ENCODE measurements around the gene C10orf71. TPM values are rescaled to one million over a fixed set of nuclear protein-coding genes. Genes with fewer than 3 reads are reported as not detected.

C10orf71 gene
- total RNA-seq, 2 experiments from 2014 or later, result not detected

DNA sequence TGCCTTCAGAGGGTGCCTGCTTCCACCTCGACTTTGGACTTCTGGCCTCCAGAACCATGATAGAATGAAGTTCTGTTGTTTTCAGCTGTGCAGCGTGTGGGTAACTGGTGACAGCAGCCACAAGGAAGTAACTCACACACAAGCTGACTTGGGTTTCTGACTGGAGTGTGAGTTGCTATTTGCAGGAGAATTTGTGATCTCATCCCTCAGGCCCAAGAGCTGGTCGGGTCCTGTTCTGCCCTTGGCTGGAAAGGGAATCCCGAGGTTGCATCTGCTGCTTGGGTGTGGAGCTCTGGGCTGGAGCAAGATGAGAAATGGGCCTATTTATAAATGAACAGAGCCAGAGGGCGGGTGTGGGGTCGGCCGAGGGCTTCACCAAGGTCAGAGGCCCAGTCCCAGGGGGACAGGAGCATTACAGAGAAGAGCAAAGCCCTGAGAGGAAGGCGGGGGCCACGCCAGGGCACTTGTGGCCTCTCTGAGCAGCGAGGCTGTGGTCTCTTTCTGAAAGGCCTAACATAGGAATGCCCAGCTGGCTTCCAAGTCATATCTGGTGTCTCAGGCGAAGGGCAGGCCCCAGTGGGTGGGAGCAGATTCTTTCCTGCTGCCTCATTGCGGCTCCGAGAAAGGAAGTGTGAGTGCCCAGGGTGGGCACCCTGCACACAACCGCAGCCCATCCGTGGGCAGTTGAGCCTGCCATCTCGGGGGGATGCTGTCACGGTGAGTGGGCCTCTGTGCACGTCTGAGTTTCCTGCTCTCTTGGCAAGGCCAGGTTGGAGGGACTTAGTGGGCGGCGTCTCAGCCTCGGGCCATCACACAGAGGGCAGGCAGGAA, 26.5 kb upstream of the C10orf71 start:
- ChIA-PET POLR2A (no interaction called here), CTCF (no interaction called here)

DNA sequence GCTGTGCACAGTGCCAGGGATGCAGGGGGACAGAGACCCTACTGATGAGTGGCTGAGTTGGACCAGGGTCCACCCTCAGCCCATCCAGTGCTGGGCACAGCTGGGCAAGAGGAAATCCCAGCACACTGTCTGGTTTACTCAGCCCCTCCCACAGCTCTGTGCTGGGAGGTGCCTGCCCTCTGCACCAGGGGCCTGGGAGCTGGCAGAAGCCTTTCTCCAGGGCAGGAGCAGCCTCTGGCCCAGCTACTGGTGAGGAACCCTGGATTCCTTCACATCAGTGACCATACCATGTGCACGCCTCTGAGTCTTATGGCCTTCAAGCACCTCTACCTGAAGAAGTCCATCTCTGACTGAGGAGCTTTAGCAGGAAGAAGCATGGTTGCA, 25.9 kb upstream of the C10orf71 start:
- CTCF ChIA-PET, result no interaction called here
- POLR2A ChIA-PET, result no interaction called here

DNA sequence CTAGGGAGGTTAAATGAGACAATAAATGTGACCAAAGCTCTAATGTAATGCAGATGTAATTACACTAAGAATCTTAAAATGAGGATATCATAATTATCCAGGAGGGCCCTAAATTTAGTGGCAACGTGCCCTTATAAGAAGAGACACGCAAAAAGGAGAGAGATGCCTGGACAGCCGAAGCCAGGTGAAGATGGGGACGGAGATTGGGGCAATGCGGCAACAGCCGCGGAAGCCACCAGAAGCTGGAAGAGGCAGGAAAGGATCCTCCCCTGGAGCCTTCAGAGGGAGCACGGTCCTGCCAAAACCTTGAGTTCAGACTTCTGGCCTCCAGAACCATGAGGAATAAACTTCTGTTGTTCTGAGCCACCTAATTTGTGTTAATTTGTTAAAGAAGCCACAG, 25.3 kb upstream of the C10orf71 start:
- CTCF ChIA-PET, result no interaction called here
- POLR2A ChIA-PET, result no interaction called here

DNA sequence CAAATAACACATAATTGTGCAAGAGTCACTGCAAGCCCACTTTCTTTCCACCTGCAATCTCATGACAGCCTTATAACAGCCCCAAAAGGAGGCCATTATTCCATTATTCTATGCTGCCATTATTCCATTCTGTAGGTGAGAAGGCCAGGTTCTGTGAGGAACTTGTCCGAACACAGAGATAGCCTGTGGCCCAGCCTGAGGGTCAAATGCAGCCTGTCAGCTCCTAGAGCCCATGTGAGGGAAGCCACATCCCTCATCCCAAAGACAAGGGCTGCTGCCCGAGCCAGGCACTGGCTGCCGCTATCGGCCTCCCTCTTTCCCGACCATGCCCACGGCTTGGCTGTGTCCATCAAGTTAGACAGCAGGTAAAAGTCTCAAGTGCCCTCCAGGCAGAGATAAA, 24.1 kb upstream of the C10orf71 start:
- CTCF ChIA-PET, result no interaction called here
- POLR2A ChIA-PET, result no interaction called here

DNA sequence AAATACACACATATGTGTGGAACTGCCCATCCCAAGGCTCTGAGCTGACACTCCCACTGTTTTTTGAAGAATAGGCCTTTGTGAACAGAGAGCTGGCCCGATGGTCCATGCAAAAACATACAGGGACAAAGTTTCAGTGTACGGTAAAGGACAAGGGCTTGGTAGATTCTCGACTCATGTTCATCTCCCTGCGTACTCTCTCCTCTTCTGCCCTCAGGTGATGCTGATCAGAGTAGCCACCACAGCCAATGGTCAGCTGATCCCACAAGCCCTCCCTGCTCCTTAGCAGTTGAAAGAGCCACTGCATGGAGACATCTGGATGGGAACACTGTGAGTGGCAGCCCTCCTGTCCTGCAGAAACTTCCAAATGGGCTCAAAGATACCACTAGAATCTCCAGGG, 23.1 kb upstream of the C10orf71 start:
- CTCF ChIA-PET, result no interaction called here
- POLR2A ChIA-PET, result no interaction called here

DNA sequence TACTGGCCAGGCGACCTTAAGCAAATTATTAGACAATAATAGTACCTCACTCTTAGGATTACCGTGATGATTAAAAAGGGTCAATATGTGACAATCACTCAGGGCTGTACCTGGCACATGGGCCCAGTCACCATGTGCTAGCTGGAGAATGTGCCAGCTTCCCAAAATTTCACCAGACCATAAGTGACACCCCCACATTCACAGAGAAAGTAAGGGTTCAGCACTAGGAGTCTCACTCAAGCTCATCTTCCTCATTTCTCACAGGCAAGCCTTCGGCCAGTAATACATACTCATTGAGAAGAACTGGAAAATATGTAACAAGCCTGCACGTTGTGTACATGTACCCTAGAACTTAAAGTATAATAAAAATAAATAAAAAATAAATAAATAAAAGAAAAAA, 22.4 kb upstream of the C10orf71 start:
- ChIA-PET POLR2A (no interaction called here), CTCF (no interaction called here)

DNA sequence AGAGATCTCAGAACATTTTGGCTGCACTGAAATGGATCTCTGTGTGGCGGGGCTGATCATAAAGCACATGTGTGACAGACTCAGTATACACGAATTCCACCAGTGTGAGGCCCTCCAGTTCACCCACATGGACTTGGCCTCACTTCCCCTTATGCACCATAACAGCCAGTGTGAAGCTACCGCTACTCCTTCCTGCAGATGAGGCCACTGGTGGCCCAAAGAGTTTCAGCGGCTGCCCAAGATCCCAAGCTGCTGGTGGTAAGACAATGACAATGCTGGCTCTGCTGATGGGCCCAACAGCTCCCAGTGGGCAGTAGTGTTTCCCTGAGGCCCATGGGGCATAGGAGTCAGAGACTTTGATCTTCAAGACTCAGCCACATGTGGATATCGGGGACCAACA, 21.0 kb upstream of the C10orf71 start:
- POLR2A ChIA-PET, result no interaction called here
- CTCF ChIA-PET, result no interaction called here

DNA sequence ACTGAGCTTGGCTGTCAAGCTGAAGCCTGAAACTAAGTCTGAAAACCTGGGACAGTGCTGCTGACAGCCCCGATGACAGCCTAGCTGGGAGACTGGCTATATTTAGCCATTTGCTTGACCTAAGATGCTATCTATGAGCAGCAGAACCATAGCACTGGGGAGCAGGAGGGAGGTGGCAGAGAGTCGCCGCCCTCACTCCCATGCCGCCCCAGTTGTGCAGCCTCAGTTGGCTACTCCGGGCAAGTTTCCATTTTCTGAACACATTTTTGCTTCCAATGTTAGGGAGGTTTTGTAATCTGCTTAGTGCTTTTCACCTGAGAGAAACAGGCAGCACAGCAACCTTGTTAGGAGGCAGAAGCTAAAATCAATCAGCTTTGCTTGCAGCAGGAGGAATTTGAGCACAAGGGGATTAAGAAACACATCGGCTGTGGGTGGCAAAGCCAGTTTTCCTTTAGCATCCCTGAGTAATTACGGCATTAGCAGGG, 20.4 kb upstream of the C10orf71 start:
- POLR2A ChIA-PET, result no interaction called here
- CTCF ChIA-PET, result no interaction called here

DNA sequence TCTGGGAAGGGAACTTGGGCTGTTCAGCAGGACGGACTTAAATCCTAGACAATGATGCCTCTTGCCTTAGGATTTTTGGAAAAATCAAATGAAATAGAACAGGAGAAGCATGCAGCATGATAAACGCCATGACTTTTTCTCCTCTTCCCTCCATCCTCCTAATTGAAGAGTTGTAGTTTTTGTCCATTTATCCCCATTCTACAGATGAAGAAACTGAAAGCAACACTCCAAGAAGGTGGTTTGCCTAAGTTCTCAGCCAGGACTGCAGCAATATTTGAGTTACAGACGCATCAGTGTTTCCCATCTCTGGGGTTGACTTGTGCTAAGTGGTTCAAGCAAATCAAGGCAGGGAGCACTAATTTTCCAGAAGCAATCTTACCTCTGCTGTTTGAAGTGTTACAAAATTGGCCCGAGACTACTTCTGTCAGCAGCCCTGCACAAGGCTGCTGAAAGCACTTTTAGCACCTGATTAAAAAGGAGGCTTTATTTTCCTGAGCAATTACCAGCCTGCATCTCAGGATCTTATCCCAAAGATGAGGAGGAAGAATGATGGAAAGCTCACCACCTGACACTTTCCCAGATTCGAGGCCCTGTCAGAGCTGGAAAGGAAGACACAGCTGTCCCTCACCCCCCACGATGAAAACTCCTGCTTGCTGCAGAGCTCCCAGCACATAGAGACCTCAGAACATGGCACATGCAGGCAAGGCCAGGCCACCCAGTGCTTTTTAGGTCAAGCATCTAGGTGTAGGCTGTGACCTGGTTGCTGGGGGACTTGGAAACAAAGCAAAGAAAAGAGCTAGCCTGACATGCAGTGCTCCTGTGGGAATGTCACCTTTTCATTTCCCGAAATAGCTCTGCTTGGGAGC, 19.7 kb upstream of the C10orf71 start:
- POLR2A ChIA-PET, result no interaction called here
- CTCF ChIA-PET, result interaction anchor here (0.5 kb wide), 1 partner anchor 211 kb away, joined by 4 read pairs; no protein-coding TSS in a partner anchor

DNA sequence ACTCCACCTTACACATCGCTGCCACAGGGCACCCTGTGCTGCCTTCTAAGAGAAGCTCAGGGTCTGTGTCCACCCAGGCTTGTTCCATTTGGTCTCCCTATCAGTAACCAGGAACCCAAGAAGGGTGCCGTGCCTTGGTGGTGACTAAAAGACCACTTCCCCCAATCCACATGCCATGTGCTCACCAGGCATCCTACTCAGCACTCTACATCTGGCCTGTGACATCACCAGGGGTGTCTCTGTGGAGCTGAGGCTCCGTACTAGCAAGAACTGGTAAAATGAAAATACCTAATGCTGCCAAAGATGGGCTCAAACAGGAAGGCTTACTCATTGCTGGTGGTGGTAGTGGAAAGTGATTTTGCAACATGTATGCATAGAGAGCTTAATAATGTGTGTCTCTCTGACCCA, 19.0 kb upstream of the C10orf71 start:
- POLR2A ChIA-PET, result no interaction called here
- CTCF ChIA-PET, result interaction anchor here (0.5 kb wide), 1 partner anchor 210 kb away, joined by 4 read pairs; no protein-coding TSS in a partner anchor

DNA sequence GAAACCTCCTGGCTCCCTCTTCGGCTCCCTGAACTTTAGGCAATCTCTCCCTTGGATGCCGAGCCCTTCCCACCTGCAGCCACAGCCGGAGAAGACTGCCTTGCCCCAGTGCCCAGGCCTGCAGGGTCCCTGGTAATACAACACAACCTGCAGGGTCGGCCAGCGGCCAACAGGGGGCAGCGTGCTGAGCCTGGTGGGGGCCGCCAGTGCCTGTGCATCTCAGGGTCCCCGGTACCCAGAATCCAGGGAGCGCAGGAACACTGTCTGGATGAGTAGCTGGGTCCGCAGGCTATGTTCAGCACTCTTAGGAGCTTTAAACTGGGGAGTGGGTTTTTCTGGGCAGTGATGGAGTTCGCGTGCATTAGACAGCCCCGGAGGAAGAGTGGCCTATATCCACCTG, 17.5 kb upstream of the C10orf71 start:
- POLR2A ChIA-PET, result no interaction called here
- CTCF ChIA-PET, result no interaction called here

DNA sequence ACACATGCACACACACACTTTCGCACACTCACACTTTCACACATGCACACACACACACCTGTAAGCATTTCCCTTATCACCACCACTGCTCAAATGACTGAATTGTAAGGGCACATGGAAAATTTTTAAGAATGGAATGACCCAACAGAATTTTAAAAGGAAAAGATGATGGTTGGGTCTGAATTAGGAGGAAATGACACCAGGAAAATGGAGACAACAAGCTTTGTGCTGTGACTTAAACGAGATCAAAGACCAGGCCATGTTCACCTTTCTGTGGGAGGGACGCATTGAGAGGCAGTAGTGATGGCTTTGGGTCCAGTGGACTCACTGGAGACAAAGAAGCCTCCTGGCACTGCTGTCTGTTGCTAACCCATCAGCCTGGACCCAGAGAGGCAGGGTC, 16.7 kb upstream of the C10orf71 start:
- ChIA-PET POLR2A (no interaction called here), CTCF (no interaction called here)

DNA sequence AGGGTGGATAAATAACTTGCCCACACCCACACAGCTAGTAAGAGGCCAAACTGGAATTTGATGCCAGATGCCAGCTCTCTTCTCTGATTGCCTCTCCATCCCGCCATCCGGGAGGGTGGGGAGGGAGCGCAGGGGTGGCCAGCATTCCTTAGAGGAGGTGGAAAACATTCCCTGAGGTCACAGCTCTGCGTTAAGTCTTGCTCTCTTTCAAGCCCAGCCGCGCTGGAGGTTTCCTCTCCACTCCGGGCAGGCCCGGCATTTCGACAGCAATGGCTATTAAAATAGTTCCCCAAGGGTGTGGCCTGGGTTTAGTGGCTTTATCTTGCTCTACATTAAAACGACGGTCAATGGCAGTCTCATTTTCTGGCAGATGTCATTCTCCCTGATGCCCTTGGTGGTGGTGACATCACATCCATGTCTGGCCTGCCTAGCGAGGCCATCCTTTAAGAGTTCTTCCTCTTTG, 16.1 kb upstream of the C10orf71 start:
- CTCF ChIA-PET, result no interaction called here
- POLR2A ChIA-PET, result no interaction called here

DNA sequence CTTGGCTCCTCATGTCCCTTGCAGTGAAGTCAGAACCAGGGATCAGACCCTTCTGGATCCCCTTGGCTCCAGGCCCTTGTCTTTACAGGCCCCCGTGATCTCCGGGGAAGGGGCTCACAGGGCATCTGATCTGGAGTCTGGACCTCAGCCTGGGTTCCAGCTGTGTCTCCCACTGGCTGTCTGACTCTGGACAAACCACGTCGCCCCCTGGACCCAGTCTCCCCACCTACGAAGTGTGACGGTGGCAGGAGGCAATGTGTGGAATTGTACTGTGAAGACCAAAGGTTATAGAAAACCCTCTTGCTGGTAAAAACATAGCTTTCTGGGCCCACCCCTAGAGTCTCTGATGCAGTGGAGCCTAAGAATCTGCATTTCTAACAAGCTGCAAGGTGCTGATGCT, 15.5 kb upstream of the C10orf71 start:
- ChIA-PET POLR2A (no interaction called here), CTCF (no interaction called here)

DNA sequence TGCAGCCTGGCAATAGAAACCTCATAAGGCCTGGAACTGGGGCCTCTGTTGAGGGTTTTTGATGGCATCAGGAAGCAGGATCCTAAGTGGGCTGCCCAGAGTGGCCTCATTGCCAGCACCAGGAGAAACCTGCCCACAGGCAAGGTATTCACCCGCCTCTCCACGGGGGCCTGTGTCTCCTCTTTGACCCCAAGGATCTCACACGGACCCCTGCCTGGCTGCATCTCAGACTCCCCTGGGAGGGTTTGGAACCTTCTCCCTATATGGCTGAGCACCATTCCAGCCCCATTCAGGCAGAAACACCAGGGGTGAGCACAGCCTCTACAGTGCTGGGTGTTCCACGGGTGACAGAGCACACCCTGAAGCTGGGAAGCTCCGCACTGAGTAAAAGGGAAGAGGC, 14.6 kb upstream of the C10orf71 start:
- ChIA-PET POLR2A (no interaction called here), CTCF (no interaction called here)

DNA sequence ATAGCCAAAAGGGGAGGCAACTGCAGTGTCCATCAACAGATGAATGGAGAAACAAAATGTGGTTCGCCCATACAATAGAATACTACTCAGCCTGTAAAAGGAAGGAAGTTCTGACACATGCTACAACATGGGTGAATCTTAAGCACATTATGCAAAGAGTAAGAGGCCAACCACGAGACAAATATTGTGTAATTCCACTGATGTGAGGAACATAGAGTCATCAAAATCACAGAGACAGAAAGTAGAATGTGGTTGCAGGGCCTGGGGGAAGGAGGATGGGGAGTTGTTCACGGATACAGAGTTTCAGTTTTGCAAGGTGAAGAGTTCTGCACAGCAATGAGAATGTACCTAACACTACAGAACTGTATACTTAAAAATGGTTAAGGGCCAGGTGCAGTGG, 13.7 kb upstream of the C10orf71 start:
- ChIA-PET POLR2A (interaction anchor here (0.7 kb wide), 1 partner anchor 118 kb away, joined by 3 read pairs; no protein-coding TSS in a partner anchor), CTCF (no interaction called here)

DNA sequence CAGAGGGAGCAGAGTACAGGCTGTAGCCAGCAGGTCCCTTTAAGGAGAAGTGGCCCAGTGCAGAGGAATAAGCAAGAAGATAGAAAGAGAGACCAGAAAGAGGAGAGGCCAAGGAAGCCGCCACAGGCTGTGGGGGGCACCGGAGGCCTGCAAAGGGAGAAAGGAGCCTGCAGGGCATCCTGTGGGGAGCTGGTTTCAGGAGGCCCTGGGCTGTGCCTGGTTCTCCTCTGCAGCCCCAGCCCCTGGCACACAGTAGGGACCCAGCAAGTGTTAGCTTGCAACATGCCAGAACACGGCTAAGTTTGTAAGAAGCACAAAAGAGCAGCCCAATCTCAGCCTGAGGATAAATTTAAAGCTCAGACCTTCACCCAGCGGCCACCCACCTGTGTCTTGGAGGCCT, 12.3 kb upstream of the C10orf71 start:
- ChIA-PET CTCF (no interaction called here), POLR2A (no interaction called here)

DNA sequence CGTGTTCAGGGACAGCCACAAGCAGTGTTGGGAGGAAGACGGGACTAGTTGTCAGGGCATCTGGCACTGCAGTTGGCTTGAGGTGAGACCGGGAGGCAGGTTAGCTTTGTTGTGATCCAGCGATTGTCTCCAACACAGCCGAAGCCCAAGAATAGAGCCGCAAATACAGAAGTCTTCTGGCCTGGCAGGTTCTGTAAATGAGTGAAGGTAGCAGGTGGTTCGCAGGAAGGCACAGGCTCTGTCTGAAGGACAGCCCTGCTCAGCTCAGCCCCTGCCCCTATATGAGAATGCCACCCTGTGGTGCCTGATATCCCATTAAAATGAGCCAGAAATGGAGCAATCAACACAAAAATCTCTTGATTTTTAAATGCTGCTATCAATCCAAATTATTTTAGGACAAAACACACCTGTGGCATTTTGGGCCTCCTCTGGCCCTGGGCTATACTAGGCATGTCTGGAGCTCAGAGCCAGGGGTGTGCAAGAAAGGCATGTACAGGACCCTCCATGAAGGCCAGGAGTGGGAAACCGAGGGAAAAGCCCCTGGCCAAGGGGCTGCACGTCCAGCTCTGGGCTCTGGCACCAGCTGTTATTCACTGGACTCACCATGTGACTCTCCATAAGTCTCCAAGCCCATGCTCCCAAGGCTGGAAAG, 11.2 kb upstream of the C10orf71 start:
- ChIA-PET POLR2A (no interaction called here), CTCF (no interaction called here)

DNA sequence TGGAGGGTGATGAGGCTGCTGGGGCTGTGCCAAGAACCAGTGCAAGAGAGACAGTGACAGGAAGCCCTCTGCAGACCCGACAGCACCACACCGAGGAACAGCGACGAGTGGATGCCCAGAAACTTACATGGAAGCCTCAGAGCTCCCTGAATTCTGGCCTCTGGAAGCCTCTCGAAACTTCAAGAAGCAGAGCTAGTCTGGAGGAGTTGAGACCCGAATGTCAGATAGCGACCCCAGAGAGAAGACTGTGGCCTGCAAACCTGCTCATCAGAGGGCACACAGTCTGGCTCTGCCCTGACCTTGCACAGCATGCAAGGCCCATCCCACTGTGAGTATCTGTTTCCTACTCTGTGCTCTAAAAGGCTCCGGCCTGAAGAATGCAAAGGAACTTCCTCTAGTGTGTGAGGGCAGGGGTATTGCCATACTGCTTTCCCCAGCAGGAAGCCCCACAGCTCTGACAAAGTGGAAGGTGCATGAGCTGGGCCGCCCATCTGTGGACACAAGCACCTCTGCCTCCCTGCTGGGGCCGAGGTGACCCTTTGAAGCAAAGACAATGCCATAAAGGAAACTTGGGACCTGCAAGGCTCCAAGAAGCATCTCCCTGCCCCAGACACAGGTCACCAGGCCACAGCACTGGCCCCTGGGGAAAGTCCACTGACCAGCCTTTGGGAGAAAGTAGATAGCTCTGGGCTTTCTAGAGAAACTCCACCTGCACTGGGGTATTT, 10.5 kb upstream of the C10orf71 start:
- CTCF ChIA-PET, result interaction anchor here (0.8 kb wide), 1 partner anchor 11 kb away, joined by 3 read pairs; no protein-coding TSS in a partner anchor
- POLR2A ChIA-PET, result no interaction called here

DNA sequence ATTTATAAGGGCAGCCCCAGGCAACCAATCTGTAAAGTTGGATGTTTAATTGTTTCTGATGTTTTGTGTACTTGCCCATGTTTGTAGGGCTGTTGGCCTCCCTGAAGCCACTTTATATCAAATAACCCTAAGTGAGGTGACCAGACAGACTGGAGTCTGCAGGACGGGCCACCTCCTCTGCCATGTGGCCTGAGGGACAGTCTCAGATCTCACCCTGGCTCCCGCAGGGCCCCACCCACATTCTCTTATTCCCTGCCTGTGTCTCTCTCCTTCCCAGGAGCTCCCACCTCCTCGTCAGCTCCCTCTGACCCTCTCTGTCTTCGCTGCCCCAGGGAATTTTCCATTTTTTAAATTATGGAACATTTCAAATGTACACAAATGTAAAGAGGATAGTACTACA, 9.5 kb upstream of the C10orf71 start:
- ChIA-PET POLR2A (no interaction called here), CTCF (interaction anchor here (0.8 kb wide), 1 partner anchor 10 kb away, joined by 3 read pairs; no protein-coding TSS in a partner anchor)
